Endothelial cell of umbilical vein (primary cell): Measurements from ENCODE around the gene GSTT4. TPM values are rescaled to one million over a fixed set of nuclear protein-coding genes. Genes with fewer than 3 reads are reported as not detected.

ENCODE experiments used
- BruUV-seq: library from RNA; stranded (reverse); fragments of 400-500 nt; replicated peaks from 2 replicates; lab custom pipeline; 2021; lab: Mats Ljungman, UMichigan
- CTCF ChIA-PET: fragments of 300-600, 350-600 bp; sonication (Branson Sonifier 250); formaldehyde crosslinking; loops from one replicate; lab custom pipeline; 2021; ENCODE audit warnings: antibody characterized with exemption, inconsistent platforms; lab: Charles Lee
- POLR2A ChIA-PET: fragments of 300-600, 350-600 bp; sonication (Branson Sonifier 250); formaldehyde crosslinking; loops from one replicate; lab custom pipeline; 2021; ENCODE audit warnings: antibody characterized with exemption, inconsistent platforms; lab: Charles Lee
- DNase-seq: peaks from one replicate; pipeline ENCODE4 v3.0.0-alpha.2; 2011; ENCODE audit warnings: low read depth, low spot score
- FAIRE-seq: peaks from 2 replicates; lab custom pipeline; 2011; peaks lifted over from hg19 to GRCh38; lab: Jason Lieb, UNC
- H2AFZ ChIP-seq: 2 replicates; pipeline ENCODE4 v1.6.0; 2012; ENCODE audit warnings: low read depth, low read length, control low read depth, inconsistent platforms
- H3K27ac ChIP-seq: 2 replicates; pipeline ENCODE4 v1.5.1; 2011; ENCODE audit warnings: low read depth, mild to moderate bottlenecking, control low read depth, low read length, moderate library complexity; ENCODE audit not compliant: insufficient read depth
- H3K27me3 ChIP-seq, 2 experiments: 2 replicates each; pipeline versions ENCODE4 v1.6.0 to v1.6.1; 2011; ENCODE audit warnings: low read length in 2 of 2, mixed read lengths in 1 of 2; ENCODE audit not compliant: control insufficient read depth in 2 of 2, insufficient read depth in 2 of 2
- H3K36me3 ChIP-seq, 2 experiments: 2 replicates in 1 of 2; 3 replicates in 1 of 2; pipeline ENCODE4 v1.5.1; 2011; ENCODE audit warnings: low read length in 2 of 2, mild to moderate bottlenecking in 1 of 2, moderate library complexity in 1 of 2; ENCODE audit not compliant: control insufficient read depth in 2 of 2, insufficient read depth in 2 of 2; ENCODE audit errors: extremely low read depth in 1 of 2
- H3K4me1 ChIP-seq: 3 replicates; pipeline ENCODE4 v1.5.1; 2011; ENCODE audit warnings: mild to moderate bottlenecking, low read length; ENCODE audit not compliant: control insufficient read depth, insufficient read depth; ENCODE audit errors: extremely low read depth
- H3K4me2 ChIP-seq: 2 replicates; pipeline ENCODE4 v1.6.1; 2011; ENCODE audit warnings: low read length, control low read depth, mixed read lengths; ENCODE audit not compliant: insufficient read depth
- H3K4me3 ChIP-seq, 3 experiments: fragments of 200-600 bp in 1 of 3; sonication (generic), shearing (Covaris generic) in 1 of 3; replicated peaks in 1 of 3; 2 replicates each; pipeline ENCODE4 v1.5.1; 2011 to 2016; ENCODE audit warnings: control low read depth in 3 of 3, low read length in 3 of 3, mild to moderate bottlenecking in 2 of 3, inconsistent platforms in 1 of 3, low read depth in 1 of 3, moderate library complexity in 1 of 3; ENCODE audit not compliant: insufficient read depth in 1 of 3
- H3K79me2 ChIP-seq: 2 replicates; pipeline ENCODE4 v1.6.0; 2012; ENCODE audit warnings: low read length, inconsistent platforms; ENCODE audit not compliant: control insufficient read depth, insufficient read depth
- H3K9ac ChIP-seq: replicated peaks from 2 replicates; pipeline ENCODE3; 2011; ENCODE audit warnings: low read length, control low read depth; ENCODE audit not compliant: insufficient read depth; ENCODE audit errors: extremely low read depth
- H3K9me1 ChIP-seq: replicated peaks from 3 replicates; pipeline ENCODE4 v1.6.0; 2011; ENCODE audit warnings: mild to moderate bottlenecking, low read length; ENCODE audit not compliant: control insufficient read depth, insufficient read depth; ENCODE audit errors: extremely low read depth
- H3K9me3 ChIP-seq: replicated peaks from 2 replicates; pipeline ENCODE4 v1.5.1; 2012; ENCODE audit warnings: low read length, inconsistent platforms; ENCODE audit not compliant: control insufficient read depth, insufficient read depth
- H4K20me1 ChIP-seq: replicated peaks from 2 replicates; pipeline ENCODE3; 2011; ENCODE audit warnings: mild to moderate bottlenecking, low read length; ENCODE audit not compliant: control insufficient read depth, insufficient read depth; ENCODE audit errors: extremely low read depth
- EZH2 ChIP-seq: IDR thresholded peaks from 2 replicates; pipeline ENCODE4 v1.6.1; 2012; ENCODE audit warnings: borderline replicate concordance, low read depth, mild to moderate bottlenecking, moderate library complexity, low read length, inconsistent platforms; ENCODE audit not compliant: severe bottlenecking
- FOS ChIP-seq: IDR thresholded peaks from 2 replicates; pipeline ENCODE4 v1.6.1; 2011; ENCODE audit warnings: mild to moderate bottlenecking, low read length, moderate library complexity, borderline replicate concordance; ENCODE audit not compliant: insufficient read depth
- GATA2 ChIP-seq: IDR thresholded peaks from 2 replicates; pipeline ENCODE4 v1.7.0; 2011; ENCODE audit warnings: low read depth, mild to moderate bottlenecking, moderate library complexity, mixed read lengths, low read length; ENCODE audit not compliant: insufficient read length, insufficient read depth
- JUN ChIP-seq: IDR thresholded peaks from 2 replicates; pipeline ENCODE4 v1.6.1; 2011; ENCODE audit warnings: borderline replicate concordance, low read depth; ENCODE audit not compliant: insufficient read length, insufficient read depth
- MYC ChIP-seq: IDR thresholded peaks from one replicate; pipeline ENCODE4 v1.6.1; 2011; ENCODE audit warnings: mild to moderate bottlenecking, low read depth, low read length
- POLR2A ChIP-seq: IDR thresholded peaks from 2 replicates; pipeline ENCODE4 v1.6.1; 2012; ENCODE audit warnings: low read depth, mild to moderate bottlenecking, control low read depth, low read length
- POLR2AphosphoS5 ChIP-seq: IDR thresholded peaks from 2 replicates; pipeline ENCODE4 v1.6.1; 2012; ENCODE audit warnings: low read depth, mild to moderate bottlenecking, control low read depth, low read length, moderate library complexity; ENCODE audit not compliant: insufficient read depth
- dilution Hi-C: fragments of 300-500 bp; cut with MboI; formaldehyde crosslinking; loops from one replicate; pipeline ENCODE4 v1.15.0; 2019; ENCODE audit warnings: low sequenced_read_pairs; ENCODE audit not compliant: extremely low pct_ligation_motif_present
- intact Hi-C: fragments of 100-400 bp; cut with micrococcal nuclease; formaldehyde crosslinking; loops from one replicate; pipeline ENCODE4 v1.10.0; 2022
- polyA plus RNA-seq, 4 experiments: library from polyadenylated mRNA; depleted of rRNA in 3 of 4; stranded (reverse) in 3 of 4; unstranded in 1 of 4; fragments of >200 nt; gene quantifications; 2 replicates each; pipeline versions ENCODE4 v1.2.1 to v1.2.3, GENCODE V29; 2011 to 2012; ENCODE audit warnings: missing spikeins in 1 of 4
- total RNA-seq: library from RNA; stranded (reverse); gene quantifications from 2 replicates; pipeline ENCODE4 v1.2.3, GENCODE V29; 2021
- TF ChIP-seq, protein P1 (sequence below), 2 donors: IDR thresholded peaks; 1 replicate in 1 of 2; 2 replicates in 1 of 2; pipeline ENCODE4 v1.5.1; 2011; ENCODE audit warnings: low read length in 2 of 2, mild to moderate bottlenecking in 2 of 2, moderate library complexity in 2 of 2, control low read depth in 1 of 2, inconsistent platforms in 1 of 2, low read depth in 1 of 2; ENCODE audit not compliant: insufficient read depth in 1 of 2; ENCODE audit errors: extremely low read depth in 1 of 2
- TF ChIP-seq, protein P2 (sequence below): IDR thresholded peaks from 2 replicates; pipeline ENCODE4 v1.6.1; 2011; ENCODE audit not compliant: insufficient read depth, insufficient read length

Gene GSTT4
- total and polyA plus RNA-seq, 2 donors (not counting 3 experiments of a cell fraction or from before 2014, with no cell fraction given): not detected

DNA sequence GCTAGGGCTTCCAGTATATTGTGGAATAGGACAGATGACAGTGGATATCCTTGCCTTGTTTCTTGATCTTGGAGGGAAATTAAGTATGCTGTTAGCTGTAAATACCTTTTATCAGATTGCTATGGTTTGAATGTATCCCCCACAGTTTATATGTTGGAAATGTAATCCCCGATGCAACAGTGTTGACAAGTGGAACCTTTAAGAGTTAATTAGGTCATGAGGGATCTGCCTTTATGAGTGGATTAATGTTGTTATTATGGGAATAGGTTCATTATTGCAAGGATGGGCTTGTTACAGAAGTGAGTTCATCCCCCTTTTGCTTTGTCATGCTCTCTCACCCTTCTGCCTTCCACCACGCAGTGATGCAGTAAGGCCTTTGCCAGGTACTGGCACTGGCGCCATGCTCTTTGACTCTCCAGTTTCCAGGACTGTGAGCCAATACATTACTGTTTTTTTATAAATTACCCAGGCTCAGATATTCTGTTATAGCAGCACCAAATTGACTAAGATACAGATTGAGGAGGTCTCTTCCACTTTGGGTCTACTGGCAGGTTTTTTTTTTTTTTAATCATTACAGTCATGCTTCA, 22.2 kb upstream of the GSTT4 start:
- intact Hi-C loops (no loop called here), dilution Hi-C loops (no loop called here)
- DNase-seq (no peak), FAIRE-seq (no peak)
- BruUV-seq: no TSS peak
- Histone ChIP-seq H3K79me2 (peaks cover 42% of the 10 kb centered on the region), H3K9me1 (no peaks in the 10 kb centered on the region), H3K9me3 (no peaks in the 10 kb centered on the region), H3K4me3 (no peak overlapping the region), H3K27me3 (no peaks in the 10 kb centered on the region), H3K27ac (no peak overlapping the region), H2AFZ (no peak overlapping the region), H3K4me2 (no peak overlapping the region), H3K36me3 (peaks cover 0 to 2% of the 10 kb centered on the region in 2 experiments), H3K9ac (no peak overlapping the region), H4K20me1 (no peaks in the 10 kb centered on the region), H3K4me1 (peaks cover 14% of the 10 kb centered on the region)
- ChIA-PET CTCF (interaction anchor here (0.8 kb wide), 1 partner anchor 15 kb away, joined by 4 read pairs; no protein-coding TSS in a partner anchor), POLR2A (no interaction called here)
- TF ChIP-seq POLR2AphosphoS5: no peak
- no peak for TF ChIP-seq MYC
- no peak for TF ChIP-seq GATA2
- TF ChIP-seq, protein P1, sequence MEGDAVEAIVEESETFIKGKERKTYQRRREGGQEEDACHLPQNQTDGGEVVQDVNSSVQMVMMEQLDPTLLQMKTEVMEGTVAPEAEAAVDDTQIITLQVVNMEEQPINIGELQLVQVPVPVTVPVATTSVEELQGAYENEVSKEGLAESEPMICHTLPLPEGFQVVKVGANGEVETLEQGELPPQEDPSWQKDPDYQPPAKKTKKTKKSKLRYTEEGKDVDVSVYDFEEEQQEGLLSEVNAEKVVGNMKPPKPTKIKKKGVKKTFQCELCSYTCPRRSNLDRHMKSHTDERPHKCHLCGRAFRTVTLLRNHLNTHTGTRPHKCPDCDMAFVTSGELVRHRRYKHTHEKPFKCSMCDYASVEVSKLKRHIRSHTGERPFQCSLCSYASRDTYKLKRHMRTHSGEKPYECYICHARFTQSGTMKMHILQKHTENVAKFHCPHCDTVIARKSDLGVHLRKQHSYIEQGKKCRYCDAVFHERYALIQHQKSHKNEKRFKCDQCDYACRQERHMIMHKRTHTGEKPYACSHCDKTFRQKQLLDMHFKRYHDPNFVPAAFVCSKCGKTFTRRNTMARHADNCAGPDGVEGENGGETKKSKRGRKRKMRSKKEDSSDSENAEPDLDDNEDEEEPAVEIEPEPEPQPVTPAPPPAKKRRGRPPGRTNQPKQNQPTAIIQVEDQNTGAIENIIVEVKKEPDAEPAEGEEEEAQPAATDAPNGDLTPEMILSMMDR (IDR thresholded peaks at IDR 0.05; ENCODE audit: extremely low read depth in 1 of 2, insufficient read depth in 1 of 2, low read depth in 1 of 2, low read length in 2 of 2): no peak

DNA sequence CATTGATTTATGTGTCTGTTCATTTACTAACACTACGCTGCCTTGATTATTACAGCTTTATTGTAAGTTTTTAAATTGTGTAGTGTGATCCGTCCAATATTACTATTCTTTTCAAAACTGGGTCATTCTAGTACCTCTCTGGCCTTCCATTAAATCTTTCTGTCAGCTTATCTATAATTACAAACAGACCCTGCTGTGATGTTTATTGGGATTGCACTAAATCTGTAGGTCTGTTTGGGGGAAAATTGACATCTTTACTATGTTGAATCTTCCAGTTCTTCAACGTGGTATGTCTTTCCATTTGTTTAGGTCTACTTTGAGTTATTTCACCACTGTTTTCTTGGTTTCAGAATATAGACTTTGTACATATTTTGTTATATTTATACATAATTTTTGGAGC, 21.5 kb upstream of the GSTT4 start:
- FAIRE-seq: no peak

More for the DNA sequence above, 21.5 kb upstream of the GSTT4 start:
- Histone ChIP-seq H4K20me1 (no peaks in the 10 kb centered on the region), H3K36me3 (peaks cover 0 to 2% of the 10 kb centered on the region in 2 experiments), H3K79me2 (peaks cover 42% of the 10 kb centered on the region), H3K27me3 (no peaks in the 10 kb centered on the region), H3K4me2 (no peak overlapping the region), H3K27ac (no peak overlapping the region), H2AFZ (no peak overlapping the region), H3K9me1 (no peaks in the 10 kb centered on the region), H3K4me1 (peaks cover 14% of the 10 kb centered on the region), H3K9me3 (no peaks in the 10 kb centered on the region), H3K4me3 (no peak overlapping the region), H3K9ac (no peak overlapping the region)
- DNase-seq: no peak
- TF ChIP-seq JUN (no peak), EZH2 (no peak), GATA2 (no peak), FOS (no peak), POLR2A (no peak), MYC (no peak), POLR2AphosphoS5 (no peak)
- TF ChIP-seq, protein P1 (IDR thresholded peaks at IDR 0.05; ENCODE audit: extremely low read depth in 1 of 2, insufficient read depth in 1 of 2, low read depth in 1 of 2, low read length in 2 of 2): no peak
- TF ChIP-seq, protein P2, sequence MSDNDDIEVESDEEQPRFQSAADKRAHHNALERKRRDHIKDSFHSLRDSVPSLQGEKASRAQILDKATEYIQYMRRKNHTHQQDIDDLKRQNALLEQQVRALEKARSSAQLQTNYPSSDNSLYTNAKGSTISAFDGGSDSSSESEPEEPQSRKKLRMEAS: no peak
- dilution Hi-C loops: no loop called here
- ChIA-PET CTCF (no interaction called here), POLR2A (no interaction called here)
- intact Hi-C loops: no loop called here
- no TSS peak for BruUV-seq
